Activated T-helper 1 cell treated with anti-CD3 and anti-CD28 coated beads, Interleukin-12 subunit alpha, Interleukin-12 subunit beta, Interleukin-2, Interleukin-4 antibody, amounts not matched to agents 30 ng/mL and 10 ng/mL and 1 ng/mL, durations not matched to agents 14 hours and 24 hours and 36 hours (primary cell): ENCODE measurements around the gene ARMC6. TPM values are rescaled to one million over a fixed set of nuclear protein-coding genes. Genes with fewer than 3 reads are reported as not detected.

Experiments
- DNase-seq: peaks from one replicate; pipeline ENCODE4 v3.0.0; 2021; ENCODE audit warnings: low spot score
- H3K27ac Mint-ChIP-seq: one replicate; pipeline ENCODE4 v1.8.0; 2021; ENCODE audit warnings: mild to moderate bottlenecking, mixed read lengths
- H3K27me3 Mint-ChIP-seq: one replicate; pipeline ENCODE4 v1.8.0; 2022; ENCODE audit warnings: mild to moderate bottlenecking, moderate library complexity, mixed read lengths; ENCODE audit not compliant: insufficient read depth
- H3K36me3 Mint-ChIP-seq: one replicate; pipeline ENCODE4 v1.8.0; 2021; ENCODE audit warnings: low read depth, mixed read lengths
- H3K4me1 Mint-ChIP-seq: one replicate; pipeline ENCODE4 v1.8.0; 2021; ENCODE audit warnings: low read depth, mixed read lengths
- H3K4me3 Mint-ChIP-seq: one replicate; pipeline ENCODE4 v1.8.0; 2021; ENCODE audit warnings: mild to moderate bottlenecking, moderate library complexity, mixed read lengths
- H3K9me3 Mint-ChIP-seq: one replicate; pipeline ENCODE4 v1.8.0; 2021; ENCODE audit warnings: mixed read lengths
- intact Hi-C: fragments of 100-400 bp; cut with micrococcal nuclease; formaldehyde crosslinking; loops from one replicate; pipeline ENCODE4 v1.15.1; 2024
- total RNA-seq: library from RNA; stranded (reverse); gene quantifications from 2 replicates; pipeline ENCODE4 v1.2.3, GENCODE V29; 2022

ARMC6 gene
- total RNA-seq, 1 donor from 2014 or later = 56.5 TPM

- Mint-ChIP-seq H3K4me3 (no peak overlapping the region), H3K27me3 (no peaks in the 10 kb centered on the region), H3K27ac (no peak overlapping the region), H3K9me3 (no peaks in the 10 kb centered on the region), H3K36me3 (peaks cover 10% of the 10 kb centered on the region), H3K4me1 (no peaks in the 10 kb centered on the region)
- no peak for DNase-seq
- intact Hi-C loops = loop anchor here (2.0 kb wide), 1 partner anchor 87 kb away; the partner anchor contains the start of gene TMEM161A
These were observed 18.2 kb downstream of the ARMC6 start for GRCh38 chr19:19051478-19052213.

- Mint-ChIP-seq H3K4me1 (no peaks in the 10 kb centered on the region), H3K27me3 (no peaks in the 10 kb centered on the region), H3K27ac (no peak overlapping the region), H3K36me3 (peaks cover 13% of the 10 kb centered on the region), H3K9me3 (no peaks in the 10 kb centered on the region), H3K4me3 (no peak overlapping the region)
- DNase-seq = no peak
- intact Hi-C loops = loop anchor here (2.0 kb wide), 1 partner anchor 86 kb away; the partner anchor contains the start of gene TMEM161A
These were observed 19.5 kb downstream of the ARMC6 start for GRCh38 chr19:19052921-19053320.

- Mint-ChIP-seq H3K4me3 (no peak overlapping the region), H3K36me3 (peaks cover 11% of the 10 kb centered on the region), H3K4me1 (no peaks in the 10 kb centered on the region), H3K9me3 (no peaks in the 10 kb centered on the region), H3K27me3 (no peaks in the 10 kb centered on the region), H3K27ac (no peak overlapping the region)
- intact Hi-C loops = loop anchor here (2.0 kb wide), 1 partner anchor 85 kb away; the partner anchor contains the start of gene TMEM161A
- DNase-seq = no peak
These were observed 20.3 kb downstream of the ARMC6 start for GRCh38 chr19:19053508-19054314.

- DNase-seq = no peak
- Mint-ChIP-seq H3K27me3 (no peaks in the 10 kb centered on the region), H3K4me3 (no peak overlapping the region), H3K9me3 (no peaks in the 10 kb centered on the region), H3K36me3 (peaks cover 11% of the 10 kb centered on the region), H3K4me1 (no peaks in the 10 kb centered on the region), H3K27ac (no peak overlapping the region)
- intact Hi-C loops = no loop called here
These were observed 21.0 kb downstream of the ARMC6 start for GRCh38 chr19:19054315-19054938.

GRCh38 chr19:19054939-19055440 lies 21.6 kb downstream of the ARMC6 start:
- no peak for DNase-seq
- Mint-ChIP-seq H3K36me3 (peaks cover 12% of the 10 kb centered on the region), H3K4me1 (no peaks in the 10 kb centered on the region), H3K9me3 (no peaks in the 10 kb centered on the region), H3K27ac (no peak overlapping the region), H3K4me3 (no peak overlapping the region), H3K27me3 (no peaks in the 10 kb centered on the region)
- intact Hi-C loops = no loop called here

GRCh38 chr19:19055701-19056100 lies 22.3 kb downstream of the ARMC6 start:
- Mint-ChIP-seq H3K27me3 (no peaks in the 10 kb centered on the region), H3K9me3 (no peaks in the 10 kb centered on the region), H3K36me3 (peaks cover 13% of the 10 kb centered on the region), H3K4me1 (no peaks in the 10 kb centered on the region), H3K27ac (no peak overlapping the region), H3K4me3 (no peak overlapping the region)
- intact Hi-C loops = no loop called here
- DNase-seq = no peak

GRCh38 chr19:19056636-19057275 lies 23.4 kb downstream of the ARMC6 start:
- intact Hi-C loops = no loop called here
- H3K4me3 Mint-ChIP-seq = no peak overlapping the region
- H3K9me3 Mint-ChIP-seq = no peaks in the 10 kb centered on the region
- H3K27me3 Mint-ChIP-seq = no peaks in the 10 kb centered on the region
- peaks cover 11% of the 10 kb centered on the region for H3K36me3 Mint-ChIP-seq
- no peak for DNase-seq
- no peaks in the 10 kb centered on the region for H3K4me1 Mint-ChIP-seq
- no peak overlapping the region for H3K27ac Mint-ChIP-seq

- H3K4me1 Mint-ChIP-seq = peaks cover under 1% of the 10 kb centered on the region
- H3K27ac Mint-ChIP-seq = no peak overlapping the region
- peaks cover 11% of the 10 kb centered on the region for H3K36me3 Mint-ChIP-seq
- DNase-seq = no peak
- H3K4me3 Mint-ChIP-seq = no peak overlapping the region
- H3K9me3 Mint-ChIP-seq = no peaks in the 10 kb centered on the region
- H3K27me3 Mint-ChIP-seq = no peaks in the 10 kb centered on the region
- intact Hi-C loops = no loop called here
These were observed 23.9 kb downstream of the ARMC6 start for GRCh38 chr19:19057317-19057716.

- Mint-ChIP-seq H3K9me3 (no peaks in the 10 kb centered on the region), H3K4me1 (peaks cover 4% of the 10 kb centered on the region), H3K27me3 (no peaks in the 10 kb centered on the region), H3K4me3 (no peak overlapping the region), H3K36me3 (peaks cover 11% of the 10 kb centered on the region), H3K27ac (no peak overlapping the region)
- intact Hi-C loops = no loop called here
- DNase-seq = no peak
These were observed 24.3 kb downstream of the ARMC6 start for GRCh38 chr19:19057720-19058119.

- no peak overlapping the region for H3K27ac Mint-ChIP-seq
- H3K9me3 Mint-ChIP-seq = no peaks in the 10 kb centered on the region
These were observed 25.8 kb downstream of the ARMC6 start for GRCh38 chr19:19059018-19059836.

GRCh38 chr19:19059837-19060611 lies 26.6 kb downstream of the ARMC6 start:
- H3K9me3 Mint-ChIP-seq = no peaks in the 10 kb centered on the region
- no peak for DNase-seq
- intact Hi-C loops = no loop called here
- no peaks in the 10 kb centered on the region for H3K27me3 Mint-ChIP-seq
- no peak overlapping the region for H3K4me3 Mint-ChIP-seq
- no peak overlapping the region for H3K27ac Mint-ChIP-seq
- H3K36me3 Mint-ChIP-seq = peaks cover 9% of the 10 kb centered on the region
- H3K4me1 Mint-ChIP-seq = peaks cover 19% of the 10 kb centered on the region

More at GRCh38 chr19:19059018-19059836, 25.8 kb downstream of the ARMC6 start:
- H3K4me1 Mint-ChIP-seq = peaks cover 11% of the 10 kb centered on the region
- no peak for DNase-seq
- peaks cover 9% of the 10 kb centered on the region for H3K36me3 Mint-ChIP-seq
- intact Hi-C loops = no loop called here
- no peak overlapping the region for H3K4me3 Mint-ChIP-seq
- no peaks in the 10 kb centered on the region for H3K27me3 Mint-ChIP-seq
